Muscle layer of colon (tissue), 2 donors: ENCODE data around the gene STOM.

ENCODE experiments used
- H3K27ac ChIP-seq: one replicate; pipeline ENCODE4 v1.7.0; 2013; ENCODE audit warnings: low read depth, mild to moderate bottlenecking, low read length, moderate library complexity
- H3K27me3 ChIP-seq, 2 donors: one replicate each; pipeline ENCODE4 v1.7.0; 2013; ENCODE audit warnings: low read length in 2 of 2, mild to moderate bottlenecking in 2 of 2; ENCODE audit not compliant: insufficient read depth in 2 of 2, control insufficient read depth in 1 of 2
- H3K36me3 ChIP-seq: one replicate; pipeline ENCODE4 v1.7.0; 2013; ENCODE audit warnings: mild to moderate bottlenecking, low read length; ENCODE audit not compliant: insufficient read depth
- H3K4me1 ChIP-seq: one replicate; pipeline ENCODE4 v1.7.0; 2013; ENCODE audit warnings: mild to moderate bottlenecking, low read length; ENCODE audit not compliant: insufficient read depth
- H3K4me3 ChIP-seq, 2 donors: one replicate each; pipeline ENCODE4 v1.7.0; 2013; ENCODE audit warnings: low read length in 2 of 2, low read depth in 1 of 2, mild to moderate bottlenecking in 1 of 2, moderate library complexity in 1 of 2
- H3K9ac ChIP-seq: one replicate; pipeline ENCODE4 v1.7.0; 2013; ENCODE audit warnings: low read length
- H3K9me3 ChIP-seq: one replicate; pipeline ENCODE4 v1.7.0; 2013; ENCODE audit warnings: mild to moderate bottlenecking, low read length
- donor health status: abdominal sarcoma.
- donor health status: Adenocarcinoma of cecum.

STOM gene

DNA sequence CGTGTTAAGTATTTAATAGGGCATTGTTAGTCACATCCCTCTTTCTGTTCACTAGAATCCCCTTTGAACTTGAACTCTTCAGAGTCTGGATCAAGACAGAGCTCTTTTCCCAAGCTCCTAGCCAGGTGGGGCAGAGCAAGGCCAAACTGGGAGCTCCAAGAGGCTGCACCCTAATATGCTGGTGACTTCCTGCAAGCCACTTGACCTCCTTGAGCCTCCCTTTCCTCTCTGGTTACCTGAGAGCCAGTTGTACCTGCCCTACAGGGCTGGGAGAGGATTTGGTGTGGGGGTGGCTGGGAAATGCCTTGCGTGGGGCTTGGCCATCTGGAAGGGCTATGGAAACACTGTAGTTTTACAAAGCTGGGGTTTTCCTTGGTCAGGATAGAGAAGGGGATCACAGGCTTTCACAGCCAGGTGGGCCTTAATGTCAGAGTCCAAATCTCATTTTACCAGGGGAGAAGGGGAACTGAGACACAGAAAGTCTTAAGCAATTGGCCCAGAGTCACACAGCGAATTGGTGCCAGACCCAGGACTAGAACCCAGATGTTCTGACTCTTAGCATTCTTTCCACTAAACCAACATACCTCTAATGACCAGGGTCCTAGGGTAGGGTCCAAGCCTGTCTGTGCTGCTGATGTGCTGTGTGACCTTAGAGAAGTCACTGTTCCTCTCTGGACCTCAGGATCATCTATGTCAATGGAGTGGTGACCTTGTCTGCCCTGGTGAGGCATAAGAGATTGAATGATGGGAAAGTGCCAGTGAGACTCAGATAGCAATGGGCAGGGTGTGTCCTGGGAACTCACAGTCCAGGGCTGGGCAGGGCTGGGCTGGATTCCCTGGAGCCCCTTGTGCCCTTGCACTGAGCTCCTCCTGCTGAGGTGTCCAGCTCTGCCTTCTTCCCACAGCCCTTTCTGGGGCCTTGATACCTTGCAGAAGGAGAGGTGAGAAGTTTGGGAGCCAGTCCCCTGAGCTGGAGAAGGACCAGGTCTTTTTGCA, 66.3 kb downstream of the STOM start:
- Histone ChIP-seq H3K27ac (peak overlapping the region; percentile 27), H3K4me3 (peak overlapping the region in 1 of 2 donors; percentile 35), H3K9me3 (no peaks in the 10 kb centered on the region), H3K36me3 (peaks cover 66% of the 10 kb centered on the region), H3K27me3 (no peaks in the 10 kb centered on the region), H3K9ac (peak overlapping the region; percentile 19), H3K4me1 (peaks cover 75% of the 10 kb centered on the region)

DNA sequence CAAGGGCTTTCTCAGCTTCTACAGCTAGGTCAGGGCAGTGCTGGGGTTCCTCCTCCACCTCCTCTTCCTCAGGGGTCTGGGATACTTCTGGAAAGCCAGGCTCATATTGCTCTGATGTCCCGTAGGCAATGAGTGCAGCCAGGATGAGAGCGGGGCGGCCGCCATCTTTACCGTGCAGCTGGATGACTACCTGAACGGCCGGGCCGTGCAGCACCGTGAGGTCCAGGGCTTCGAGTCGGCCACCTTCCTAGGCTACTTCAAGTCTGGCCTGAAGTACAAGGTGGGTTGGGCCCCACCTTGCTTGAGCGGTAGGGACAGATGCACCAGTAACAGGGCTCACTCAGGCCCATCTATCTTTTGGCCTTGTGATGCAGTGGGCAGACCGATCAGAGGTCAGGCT, 67.3 kb downstream of the STOM start:
- H3K27me3 ChIP-seq: no peaks in the 10 kb centered on the region
- no peaks in the 10 kb centered on the region for H3K9me3 ChIP-seq
- peak overlapping the region; percentile 6 for H3K9ac ChIP-seq
- peaks cover 57% of the 10 kb centered on the region for H3K36me3 ChIP-seq
- H3K4me1 ChIP-seq: peaks cover 82% of the 10 kb centered on the region
- peak overlapping the region in 1 of 2 donors; percentile 46 for H3K4me3 ChIP-seq
- peak overlapping the region; percentile 65 for H3K27ac ChIP-seq

DNA sequence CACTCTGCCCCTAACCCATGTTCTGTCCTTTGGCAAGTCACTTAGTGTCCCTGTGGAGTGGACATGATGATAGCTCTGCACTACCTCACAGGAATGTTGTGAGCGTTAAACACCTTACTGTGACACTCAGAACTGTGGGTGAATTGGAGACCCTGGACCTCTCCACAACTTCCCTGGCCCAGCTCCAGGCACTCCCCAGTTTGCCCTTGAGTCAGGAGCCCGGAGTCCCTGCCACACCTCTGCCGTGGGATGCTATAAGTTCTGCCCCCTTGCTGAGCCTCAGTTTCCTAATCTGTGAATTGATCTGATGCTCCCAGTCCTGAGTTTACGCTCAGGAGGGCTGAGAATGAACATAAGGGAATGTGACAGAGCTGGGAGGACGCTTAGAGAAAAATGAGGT, 67.7 kb downstream of the STOM start:
- peak overlapping the region in 1 of 2 donors; percentile 46 for H3K4me3 ChIP-seq
- H3K36me3 ChIP-seq: peaks cover 52% of the 10 kb centered on the region
- H3K4me1 ChIP-seq: peaks cover 82% of the 10 kb centered on the region
- peak overlapping the region; percentile 65 for H3K27ac ChIP-seq
- no peaks in the 10 kb centered on the region for H3K9me3 ChIP-seq
- H3K27me3 ChIP-seq: no peaks in the 10 kb centered on the region
- H3K9ac ChIP-seq: peak overlapping the region; percentile 6

DNA sequence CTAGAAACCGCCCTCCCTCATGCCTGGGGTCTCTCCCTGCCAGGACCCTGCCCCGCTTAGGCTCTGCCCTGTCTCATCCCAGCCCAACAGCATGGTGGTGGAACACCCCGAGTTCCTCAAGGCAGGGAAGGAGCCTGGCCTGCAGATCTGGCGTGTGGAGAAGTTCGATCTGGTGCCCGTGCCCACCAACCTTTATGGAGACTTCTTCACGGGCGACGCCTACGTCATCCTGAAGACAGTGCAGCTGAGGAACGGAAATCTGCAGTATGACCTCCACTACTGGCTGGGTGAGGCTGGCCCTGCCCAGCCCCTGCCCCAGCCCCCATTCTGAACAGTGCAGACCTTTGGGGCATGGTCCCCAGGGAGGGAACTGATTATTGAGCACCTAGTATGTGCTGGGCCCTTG, 68.2 kb downstream of the STOM start:
- Histone ChIP-seq H3K27ac (peak overlapping the region; percentile 65), H3K4me3 (peak overlapping the region in 1 of 2 donors; percentile 46), H3K27me3 (no peaks in the 10 kb centered on the region), H3K9ac (peak overlapping the region; percentile 32), H3K9me3 (no peaks in the 10 kb centered on the region), H3K36me3 (peaks cover 50% of the 10 kb centered on the region), H3K4me1 (peaks cover 85% of the 10 kb centered on the region)

DNA sequence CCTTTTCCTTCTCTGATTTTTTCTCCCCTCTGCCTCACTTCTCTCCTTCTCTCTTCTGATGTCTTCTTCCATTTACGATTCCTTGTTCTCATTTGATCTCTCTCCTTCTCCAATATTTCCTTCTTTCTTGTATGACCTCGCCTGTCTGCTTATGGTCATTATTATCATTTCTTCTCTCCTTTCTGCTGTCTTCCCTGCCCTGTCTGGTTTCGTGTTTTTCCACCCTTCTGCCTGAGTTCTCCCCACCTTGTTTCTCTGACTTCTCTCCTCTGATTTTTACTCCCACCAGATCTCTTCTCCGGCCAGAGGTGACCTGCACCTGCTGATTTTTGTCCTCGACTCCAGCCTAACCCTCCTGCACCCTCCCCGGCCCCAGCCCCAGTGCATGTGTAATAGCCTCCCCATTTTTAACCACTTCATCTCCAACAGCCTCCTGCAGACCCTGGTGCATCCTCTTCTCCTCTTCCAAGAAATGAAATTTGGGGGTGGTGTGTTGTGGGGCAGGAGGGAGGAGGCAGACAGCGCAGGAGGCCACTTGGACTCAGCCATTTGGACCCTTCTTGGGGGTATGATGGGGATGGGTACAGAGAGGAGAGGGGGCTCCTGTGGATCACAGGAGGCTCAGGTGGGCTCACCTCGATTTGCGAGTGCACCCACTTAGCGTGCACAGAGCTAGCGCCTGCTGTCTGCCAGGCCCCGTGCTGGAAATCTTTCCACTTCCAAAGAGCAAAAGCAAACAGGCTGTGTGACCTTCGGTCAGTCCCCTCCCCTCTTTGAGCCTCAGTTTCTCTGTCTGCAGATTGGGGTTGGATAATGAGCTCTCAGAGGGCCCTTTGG, 69.5 kb downstream of the STOM start:
- Histone ChIP-seq H3K4me1 (peaks cover 89% of the 10 kb centered on the region), H3K9me3 (no peaks in the 10 kb centered on the region), H3K4me3 (peak overlapping the region; percentile 66 to 69), H3K9ac (peak overlapping the region; percentile 88), H3K27me3 (no peaks in the 10 kb centered on the region), H3K27ac (peak overlapping the region; percentile 95), H3K36me3 (peaks cover 45% of the 10 kb centered on the region)

DNA sequence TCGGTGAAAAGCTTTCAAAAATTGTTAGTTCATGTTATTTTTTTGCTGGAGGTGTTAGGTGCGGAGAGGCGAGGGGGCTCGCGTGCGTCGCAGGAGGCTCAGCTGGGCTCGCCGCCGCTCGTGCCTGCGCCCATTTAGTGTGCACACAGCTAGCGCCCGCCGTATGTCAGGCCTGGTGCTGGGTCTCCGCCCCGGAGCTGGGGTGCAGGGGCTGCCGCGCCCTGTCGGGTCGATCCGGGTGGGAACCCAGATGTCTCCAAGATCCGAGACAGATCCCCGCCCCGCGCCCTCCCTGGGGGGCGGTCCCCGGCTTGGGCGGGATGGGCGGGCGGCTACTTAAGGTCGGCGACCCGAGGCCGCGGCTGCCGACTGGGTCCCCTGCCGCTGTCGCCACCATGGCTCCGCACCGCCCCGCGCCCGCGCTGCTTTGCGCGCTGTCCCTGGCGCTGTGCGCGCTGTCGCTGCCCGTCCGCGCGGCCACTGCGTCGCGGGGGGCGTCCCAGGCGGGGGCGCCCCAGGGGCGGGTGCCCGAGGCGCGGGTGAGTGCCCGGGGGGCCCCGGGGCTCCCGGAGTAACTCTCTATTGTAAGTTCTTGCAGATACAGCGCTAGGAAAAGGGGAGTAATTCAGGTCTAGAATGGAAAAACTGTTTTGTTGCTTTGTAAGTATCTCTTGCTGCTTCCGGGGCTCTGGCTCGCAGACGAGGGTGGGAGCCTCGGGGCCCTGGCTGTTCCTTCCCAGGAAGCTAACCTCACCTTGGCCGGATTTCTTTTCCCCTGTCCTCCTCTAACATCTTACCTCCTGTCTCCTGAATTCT, 70.4 kb downstream of the STOM start:
- H3K36me3 ChIP-seq: peaks cover 36% of the 10 kb centered on the region

DNA sequence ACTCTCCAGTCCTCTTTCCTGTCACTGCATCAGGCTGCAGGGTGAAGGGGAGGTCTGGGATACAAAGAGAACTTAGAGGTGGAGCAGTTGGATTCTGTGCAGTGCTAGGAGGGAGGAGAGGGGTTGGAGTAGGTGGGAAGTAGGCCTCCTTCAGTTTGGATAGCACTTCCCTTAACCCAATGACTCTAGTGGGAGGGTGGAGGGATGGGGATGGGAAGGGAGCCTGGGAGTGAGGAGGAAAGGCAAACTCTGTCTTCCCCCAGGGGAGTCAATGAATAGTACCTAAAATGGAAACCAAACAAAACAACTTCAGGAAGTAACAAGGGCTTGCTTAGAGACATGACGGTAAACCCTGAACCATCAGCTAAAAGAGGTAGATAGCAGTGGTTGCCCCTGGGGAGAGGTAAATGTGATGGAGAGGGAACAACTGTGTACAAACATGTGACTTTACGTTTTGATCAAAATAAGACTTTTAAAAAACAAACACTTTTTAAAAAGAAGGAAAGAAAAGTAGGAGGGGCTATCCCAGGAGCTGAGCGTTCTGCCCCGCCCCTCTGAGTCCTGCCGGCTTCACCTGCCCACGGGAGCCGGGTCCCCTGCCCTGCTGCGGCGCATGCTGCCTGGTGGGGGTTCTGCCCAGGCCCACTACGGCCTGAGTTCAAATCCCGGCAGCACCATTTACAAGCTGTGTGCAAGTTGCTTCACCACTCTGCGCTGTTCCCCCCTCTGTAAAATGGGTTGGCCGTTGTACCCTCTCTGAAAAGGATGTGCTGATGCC, 71.2 kb downstream of the STOM start:
- H3K4me1 ChIP-seq: peaks cover 89% of the 10 kb centered on the region
- peaks cover 28% of the 10 kb centered on the region for H3K36me3 ChIP-seq
- H3K4me3 ChIP-seq: peak overlapping the region; percentile 66 to 69
- H3K27ac ChIP-seq: peak overlapping the region; percentile 95
- no peaks in the 10 kb centered on the region for H3K27me3 ChIP-seq
- H3K9ac ChIP-seq: peak overlapping the region; percentile 37
- H3K9me3 ChIP-seq: no peaks in the 10 kb centered on the region

More for the DNA sequence above, 70.4 kb downstream of the STOM start:
- H3K4me1 ChIP-seq: peaks cover 89% of the 10 kb centered on the region
- H3K27me3 ChIP-seq: no peaks in the 10 kb centered on the region
- peak overlapping the region; percentile 95 for H3K27ac ChIP-seq
- peak overlapping the region; percentile 66 to 69 for H3K4me3 ChIP-seq
- peak overlapping the region; percentile 88 for H3K9ac ChIP-seq
- no peaks in the 10 kb centered on the region for H3K9me3 ChIP-seq

DNA sequence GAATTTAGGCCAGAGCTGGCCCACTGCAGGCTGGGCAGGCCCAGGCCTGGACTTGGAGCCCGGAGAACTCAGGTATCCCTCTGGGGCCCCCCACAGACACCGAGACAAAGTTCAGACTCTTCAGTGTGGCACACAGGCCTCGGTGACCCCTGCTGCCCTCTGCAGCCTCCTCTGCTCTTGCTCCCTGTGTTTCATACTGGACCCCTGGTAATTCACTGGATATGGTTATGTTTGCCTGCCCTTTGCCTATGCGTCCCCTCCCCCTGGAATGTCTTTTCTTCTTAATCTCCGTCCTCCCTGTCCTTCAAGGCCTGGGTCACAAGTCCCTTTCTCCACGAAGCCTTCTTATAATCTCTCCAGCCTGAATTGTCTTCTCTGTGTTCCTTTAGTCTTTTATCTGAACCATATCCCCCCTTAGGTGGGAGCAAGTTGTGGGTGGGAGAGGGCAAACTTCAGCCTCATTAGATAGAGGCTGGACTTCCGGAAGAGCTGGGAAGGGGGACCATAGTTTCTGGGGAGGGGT, 72.0 kb downstream of the STOM start:
- H3K36me3 ChIP-seq: peaks cover 21% of the 10 kb centered on the region
- H3K27ac ChIP-seq: peak overlapping the region; percentile 95
- peaks cover 89% of the 10 kb centered on the region for H3K4me1 ChIP-seq
- no peaks in the 10 kb centered on the region for H3K27me3 ChIP-seq
- H3K9me3 ChIP-seq: no peaks in the 10 kb centered on the region
- H3K9ac ChIP-seq: peak overlapping the region; percentile 37
- H3K4me3 ChIP-seq: peak overlapping the region in 1 of 2 donors; percentile 69

DNA sequence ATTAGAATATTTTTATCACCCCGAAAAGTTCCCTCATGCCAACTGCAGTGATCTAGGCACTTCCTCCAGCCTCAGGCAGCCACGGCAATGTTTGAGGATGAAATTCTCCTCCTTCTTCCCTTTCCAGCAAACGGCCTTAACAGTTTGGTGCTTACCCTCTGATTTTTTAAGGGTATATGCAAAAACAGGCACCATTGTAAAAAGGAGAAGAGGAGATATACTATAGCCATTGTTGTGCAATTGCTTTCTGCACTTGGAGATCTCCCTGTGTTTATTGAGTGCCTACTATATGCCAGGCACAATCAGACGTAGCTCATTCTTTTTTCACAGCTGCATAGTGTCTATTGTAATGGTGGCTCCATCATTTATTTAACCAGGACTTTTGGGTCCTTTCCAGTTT, 72.7 kb downstream of the STOM start:
- Histone ChIP-seq H3K27me3 (no peaks in the 10 kb centered on the region), H3K9ac (peak overlapping the region; percentile 2), H3K4me3 (no peak overlapping the region), H3K36me3 (peaks cover 21% of the 10 kb centered on the region), H3K27ac (peak overlapping the region; percentile 95), H3K9me3 (no peaks in the 10 kb centered on the region), H3K4me1 (peaks cover 89% of the 10 kb centered on the region)
